ENCODE measurements around the gene RNF207.

RNF207 gene

DNA sequence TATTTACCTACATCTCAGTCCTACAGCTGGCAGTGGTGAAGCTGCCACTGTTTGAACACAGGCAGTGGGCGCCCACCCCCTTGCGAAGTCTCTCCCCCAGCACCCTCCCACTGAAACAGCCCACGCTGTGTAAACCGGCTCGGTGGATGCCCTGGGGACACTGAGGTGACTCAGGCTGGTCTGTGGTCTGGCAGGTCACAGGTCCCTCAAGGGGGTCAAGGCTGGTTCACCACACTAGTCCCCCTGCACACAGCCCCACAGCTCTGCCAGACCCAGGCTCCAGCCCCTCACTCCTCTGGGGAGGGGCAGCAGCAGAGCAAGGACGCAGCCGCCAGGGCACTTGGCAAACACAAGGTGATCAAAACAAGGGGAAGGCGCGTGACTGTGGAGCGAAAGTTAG lies 33.4 kb upstream of the RNF207 start:
- in situ Hi-C loops (cut with MboI; ENCODE audit: low sequenced_read_pairs): no loop called here

DNA sequence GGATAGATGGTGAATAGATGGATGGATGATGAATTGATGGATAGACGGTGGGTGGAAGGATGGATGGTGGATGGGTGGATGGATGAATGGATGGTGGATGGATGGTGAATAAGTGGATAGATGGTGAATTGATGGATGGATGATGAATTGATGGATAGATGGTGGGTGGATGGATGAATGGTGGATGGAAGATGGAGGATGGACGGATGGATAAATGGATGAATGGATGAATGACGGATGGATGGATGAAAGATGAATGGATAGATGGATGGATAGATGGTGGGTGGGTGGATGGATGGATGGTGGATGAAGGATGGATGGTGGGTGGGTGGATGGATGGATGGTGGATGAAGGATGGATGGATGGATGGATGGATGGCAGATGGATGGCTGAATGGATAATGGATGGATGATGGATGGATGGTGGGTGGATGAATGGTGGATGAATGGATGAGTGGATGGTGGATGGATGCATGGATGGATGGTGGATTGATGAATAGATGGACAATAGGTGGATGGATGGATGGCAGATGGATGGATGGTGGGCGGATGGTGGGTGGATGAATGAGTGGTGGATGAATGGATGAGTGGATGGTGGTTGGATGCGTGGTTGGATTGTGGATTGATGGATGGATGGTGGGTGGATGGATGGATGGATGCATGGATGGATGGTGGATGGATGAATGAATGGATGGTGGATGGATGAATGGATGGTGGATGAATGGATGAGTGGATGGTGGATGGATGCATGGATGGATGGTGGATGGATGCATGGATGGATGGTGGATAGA lies 31.1 kb upstream of the RNF207 start:
- in situ Hi-C loops (cut with MboI; ENCODE audit: low sequenced_read_pairs): no loop called here

DNA sequence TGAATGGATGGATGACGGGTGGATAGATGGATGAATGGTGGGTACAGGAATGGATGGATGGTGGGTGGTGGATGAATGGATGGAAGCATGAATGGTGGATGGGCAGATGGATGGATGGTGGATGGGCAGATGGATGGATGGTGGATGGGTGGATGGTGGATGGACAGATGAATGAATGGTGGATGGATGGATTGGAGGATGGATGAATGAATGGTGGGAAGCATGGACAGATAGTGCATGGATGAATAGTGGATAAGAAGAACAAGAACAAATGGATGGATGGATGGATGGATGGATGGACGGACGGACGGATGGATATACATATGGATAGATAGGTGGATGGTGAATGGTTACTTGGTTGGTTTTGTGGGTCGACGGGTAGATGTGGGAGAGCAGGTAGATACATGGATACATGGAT lies 30.5 kb upstream of the RNF207 start:
- in situ Hi-C loops (cut with MboI; ENCODE audit: low sequenced_read_pairs): no loop called here

- in situ Hi-C loops (cut with MboI; ENCODE audit: low sequenced_read_pairs): no loop called here
Observed at GRCh38 chr1:6176779-6177178, 29.1 kb upstream of the RNF207 start.

DNA sequence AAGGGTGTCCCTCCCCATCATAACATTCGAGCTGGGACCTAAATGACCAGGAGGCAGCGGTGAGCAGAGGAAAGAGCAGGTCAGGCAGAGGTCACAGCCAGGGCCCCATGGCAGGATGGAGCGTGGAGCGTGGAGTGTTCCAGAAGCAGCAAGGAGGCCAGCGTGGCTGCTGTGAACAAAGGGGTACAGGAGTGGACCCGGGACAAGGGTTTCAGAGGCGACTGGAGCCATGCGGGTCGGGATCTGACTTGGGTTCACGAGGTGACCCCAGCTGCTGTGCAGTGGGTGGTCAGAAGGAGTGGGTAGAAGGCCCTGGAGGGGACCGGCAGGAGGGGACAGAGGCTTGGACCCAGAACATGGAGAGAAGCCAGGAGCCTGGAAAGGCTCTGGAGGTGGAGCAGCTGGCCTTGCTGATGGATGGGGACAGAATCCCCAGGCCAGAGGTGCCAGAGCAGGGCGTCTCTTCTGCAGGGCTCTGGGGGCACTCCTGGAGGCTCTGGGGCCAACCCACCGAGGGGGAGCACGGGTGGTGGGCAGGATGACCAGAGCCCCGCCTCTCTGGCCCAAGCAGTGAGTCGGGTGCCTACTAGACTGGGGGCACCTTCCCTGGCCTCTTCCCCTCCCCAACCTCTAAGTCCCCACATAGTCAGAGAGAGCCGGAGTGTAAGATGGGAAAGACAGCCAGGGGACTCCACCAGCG lies 28.1 kb upstream of the RNF207 start:
- in situ Hi-C loops (cut with MboI; ENCODE audit: low sequenced_read_pairs): no loop called here

- in situ Hi-C loops (cut with MboI; ENCODE audit: low sequenced_read_pairs): no loop called here
Observed at GRCh38 chr1:6178751-6179563, 27.0 kb upstream of the RNF207 start.

GRCh38 chr1:6179564-6180175 lies 26.2 kb upstream of the RNF207 start:
- in situ Hi-C loops (cut with MboI; ENCODE audit: low sequenced_read_pairs): no loop called here

DNA sequence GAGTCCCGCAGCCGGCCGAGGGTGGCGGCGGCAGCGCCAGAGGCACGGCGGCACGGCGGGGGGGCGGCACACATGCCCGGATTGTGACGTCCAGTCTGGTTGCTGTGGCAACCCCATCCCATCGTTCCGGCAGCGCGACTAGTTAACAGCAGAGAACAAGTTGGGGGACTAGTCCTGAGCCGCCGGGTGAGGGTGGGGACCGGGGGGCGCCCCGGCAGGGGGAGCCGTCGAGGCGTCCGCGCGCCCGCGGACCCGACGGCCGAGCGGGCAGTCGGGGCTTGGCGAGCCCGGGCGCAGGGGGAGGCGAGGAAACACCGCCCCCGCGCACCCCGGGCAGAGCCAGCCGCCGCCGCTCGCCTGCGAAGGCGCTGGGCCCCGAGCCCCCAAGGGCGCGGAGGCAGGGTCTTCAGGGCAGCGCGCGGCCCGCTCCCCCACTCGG lies 25.6 kb upstream of the RNF207 start, which contains the start of gene CHD5:
Gene CHD5 (minus strand): TSS at position 54 of the 439 bp plus-strand sequence. CDS start 298 bp downstream, outside the sequence.
- in situ Hi-C loops (cut with MboI; ENCODE audit: low sequenced_read_pairs): no loop called here

GRCh38 chr1:6180707-6181311 lies 25.1 kb upstream of the RNF207 start:
- in situ Hi-C loops (cut with MboI; ENCODE audit: low sequenced_read_pairs): no loop called here

DNA sequence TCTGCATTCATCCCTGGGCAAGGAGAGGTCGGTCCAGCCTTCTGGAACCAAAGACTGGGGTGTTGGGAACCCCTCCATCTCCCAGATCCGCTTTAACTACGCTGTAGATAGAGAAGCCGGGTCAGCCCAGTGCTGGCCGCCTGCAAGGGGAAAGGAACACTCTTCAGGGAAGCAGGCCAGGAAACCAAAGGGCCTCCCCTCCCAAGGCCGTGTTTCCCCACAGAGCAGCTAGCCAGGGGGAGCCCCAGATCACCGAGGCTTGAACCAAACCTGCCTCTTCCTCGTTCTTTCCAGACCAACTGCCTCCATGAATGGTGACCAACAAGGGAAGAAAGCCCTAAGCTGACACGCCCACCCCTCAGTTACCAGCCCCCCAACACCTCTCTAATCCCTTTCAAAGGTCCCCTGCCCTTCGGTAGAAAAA lies 24.6 kb upstream of the RNF207 start:
- in situ Hi-C loops (cut with MboI; ENCODE audit: low sequenced_read_pairs): no loop called here

DNA sequence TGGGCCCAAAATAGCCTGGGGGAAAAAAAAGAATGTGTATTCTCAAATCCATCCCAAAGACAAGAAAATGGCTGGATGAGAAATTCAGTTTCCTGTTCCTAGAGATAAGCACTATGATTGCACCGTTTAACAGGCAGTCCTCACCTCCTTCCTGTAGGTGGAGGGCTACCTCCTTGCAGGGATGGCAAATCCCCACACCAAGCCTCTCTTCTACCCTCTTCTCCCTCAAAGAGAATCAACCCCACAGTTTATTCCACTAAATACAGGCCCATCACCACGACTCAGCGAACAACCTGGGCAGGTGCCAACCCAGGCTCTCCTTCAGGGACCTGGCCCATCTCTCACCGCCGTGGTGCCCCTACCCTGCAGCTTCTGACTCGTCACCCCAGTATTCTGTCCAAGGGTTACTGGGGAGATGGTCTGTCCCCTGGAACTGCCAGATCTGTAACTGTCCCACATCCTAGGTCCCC lies 22.4 kb upstream of the RNF207 start:
- in situ Hi-C loops (cut with MboI; ENCODE audit: low sequenced_read_pairs): no loop called here

GRCh38 chr1:6184083-6184783 lies 21.7 kb upstream of the RNF207 start:
- in situ Hi-C loops (cut with MboI; ENCODE audit: low sequenced_read_pairs): no loop called here

GRCh38 chr1:6185151-6185550 lies 20.8 kb upstream of the RNF207 start:
- in situ Hi-C loops (cut with MboI; ENCODE audit: low sequenced_read_pairs): no loop called here

DNA sequence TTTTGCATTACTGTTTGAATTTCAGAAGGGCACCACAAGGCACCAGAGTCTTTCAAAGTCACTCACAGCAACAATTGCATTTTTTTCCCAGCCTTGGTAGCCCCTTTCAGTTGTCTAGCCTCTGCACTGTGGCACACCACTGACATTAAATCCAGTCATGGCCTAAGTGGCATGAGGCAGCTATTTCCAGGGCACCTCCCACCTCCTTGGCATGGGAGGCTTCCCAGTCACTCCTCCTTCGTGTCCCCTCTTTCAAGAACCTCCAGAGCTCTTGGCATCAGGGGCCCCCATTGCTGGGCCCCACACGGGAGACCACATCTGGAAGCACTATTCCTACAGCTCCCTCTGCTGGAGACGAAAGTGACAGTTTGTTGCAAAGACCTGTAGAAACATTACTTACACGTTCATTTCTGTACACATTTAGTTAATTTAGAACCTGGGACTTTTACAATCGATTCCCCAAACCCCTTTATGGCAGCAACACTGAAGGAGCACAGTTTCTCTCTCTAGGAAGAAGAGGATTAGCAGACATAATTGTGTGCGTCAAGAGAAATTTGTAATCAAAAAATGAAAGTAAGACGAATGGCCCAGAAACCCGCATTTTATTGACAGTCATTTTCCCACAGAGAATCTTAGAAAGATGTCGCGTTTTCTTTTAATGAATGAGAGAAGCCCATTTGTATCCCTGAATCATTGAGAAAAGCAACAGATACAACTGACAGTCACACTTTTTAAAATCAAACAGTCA lies 20.1 kb upstream of the RNF207 start:
- in situ Hi-C loops (cut with MboI; ENCODE audit: low sequenced_read_pairs): no loop called here

DNA sequence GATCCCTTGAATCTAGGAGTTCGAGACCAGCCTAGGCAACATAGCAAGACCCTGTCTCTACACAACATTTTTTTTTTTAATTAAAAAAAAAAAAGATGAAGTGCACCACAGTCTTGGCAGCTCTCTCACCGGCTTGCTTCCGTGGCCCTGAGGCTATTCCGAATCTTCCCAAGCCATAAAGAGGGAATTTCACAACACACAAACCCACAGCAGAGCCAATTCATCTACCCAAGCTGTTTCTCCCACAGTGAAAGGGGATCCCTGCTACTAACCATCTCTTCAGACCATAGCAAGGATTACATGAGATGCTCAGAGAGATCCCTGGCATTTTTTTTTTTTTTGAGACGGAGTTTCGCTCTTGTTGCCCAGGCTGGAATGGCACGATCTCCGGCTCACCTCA lies 17.5 kb upstream of the RNF207 start:
- in situ Hi-C loops (cut with MboI; ENCODE audit: low sequenced_read_pairs): no loop called here

- in situ Hi-C loops (cut with MboI; ENCODE audit: low sequenced_read_pairs): no loop called here
Observed at GRCh38 chr1:6191968-6192367, 14.0 kb upstream of the RNF207 start.

DNA sequence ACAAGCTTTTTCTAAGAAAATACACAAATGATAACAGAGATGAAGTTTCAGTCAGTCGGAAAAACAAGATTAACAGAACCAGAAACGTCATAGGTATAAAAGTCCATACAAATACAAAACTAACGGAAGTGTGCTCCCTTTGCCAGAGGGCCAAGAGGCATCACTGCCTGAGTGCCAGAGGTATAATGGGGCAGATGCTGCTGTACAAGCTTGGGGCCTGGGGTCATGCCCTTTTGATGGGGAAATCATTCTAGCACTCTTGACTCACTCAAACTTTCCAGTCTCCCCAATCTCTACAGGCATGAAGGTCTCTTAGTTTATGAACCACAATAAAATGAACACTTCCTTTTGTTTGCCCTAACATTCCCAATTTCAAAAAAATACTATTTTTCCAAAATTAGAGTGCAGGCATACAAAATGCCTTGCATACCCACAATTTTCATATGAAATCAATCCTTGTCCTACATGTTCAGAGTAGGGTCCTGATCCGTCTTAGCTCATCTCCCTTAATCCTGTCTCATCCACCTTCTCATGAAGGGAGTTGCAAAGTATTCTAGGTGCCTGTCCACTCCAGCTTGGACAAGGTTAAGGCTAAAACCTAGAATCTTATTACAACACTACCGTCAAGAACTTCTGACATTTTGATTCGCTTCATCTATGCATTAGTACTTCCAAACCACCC lies 8.0 kb upstream of the RNF207 start:
- in situ Hi-C loops (cut with MboI; ENCODE audit: low sequenced_read_pairs): no loop called here

DNA sequence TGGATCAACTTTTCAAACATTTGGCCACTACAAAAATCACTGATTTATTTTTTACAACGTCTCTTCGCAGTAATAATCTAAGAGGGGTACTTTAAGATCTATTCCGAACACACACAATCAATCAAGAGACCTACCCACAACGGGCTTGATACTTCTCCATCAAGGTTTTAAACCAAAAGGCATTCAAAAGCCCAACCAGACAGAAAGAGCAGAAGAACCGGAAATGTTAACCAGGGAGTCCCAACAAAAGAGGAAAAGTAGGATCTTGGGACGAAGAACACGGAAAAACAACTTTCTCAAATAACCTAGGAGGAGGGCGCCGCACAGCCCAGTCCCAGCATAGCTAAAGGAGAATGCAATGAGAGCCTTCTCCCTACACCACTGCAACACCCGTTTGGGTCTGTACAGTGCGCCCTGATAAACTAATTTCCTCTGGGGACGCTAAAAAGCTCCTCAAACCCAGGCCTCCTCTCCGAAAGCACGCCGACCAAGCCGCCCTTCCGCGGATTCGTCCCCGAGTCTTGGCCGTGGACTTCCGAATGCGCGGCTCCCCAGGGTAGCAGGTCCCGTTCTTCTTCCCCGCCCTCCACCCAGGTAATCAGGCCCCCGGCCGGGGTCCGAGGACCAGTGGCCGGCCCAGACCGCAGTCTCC lies 7.1 kb upstream of the RNF207 start:
- in situ Hi-C loops (cut with MboI; ENCODE audit: low sequenced_read_pairs): no loop called here
